GM19035 (cell line): ENCODE results near the gene ZNF500.

Experiments
- ATAC-seq: cut with Tn5 transposase; IDR thresholded peaks from one replicate; pipeline ENCODE4 v1.9.1; 2021; ENCODE audit not compliant: unreplicated experiment

ZNF500 gene

DNA sequence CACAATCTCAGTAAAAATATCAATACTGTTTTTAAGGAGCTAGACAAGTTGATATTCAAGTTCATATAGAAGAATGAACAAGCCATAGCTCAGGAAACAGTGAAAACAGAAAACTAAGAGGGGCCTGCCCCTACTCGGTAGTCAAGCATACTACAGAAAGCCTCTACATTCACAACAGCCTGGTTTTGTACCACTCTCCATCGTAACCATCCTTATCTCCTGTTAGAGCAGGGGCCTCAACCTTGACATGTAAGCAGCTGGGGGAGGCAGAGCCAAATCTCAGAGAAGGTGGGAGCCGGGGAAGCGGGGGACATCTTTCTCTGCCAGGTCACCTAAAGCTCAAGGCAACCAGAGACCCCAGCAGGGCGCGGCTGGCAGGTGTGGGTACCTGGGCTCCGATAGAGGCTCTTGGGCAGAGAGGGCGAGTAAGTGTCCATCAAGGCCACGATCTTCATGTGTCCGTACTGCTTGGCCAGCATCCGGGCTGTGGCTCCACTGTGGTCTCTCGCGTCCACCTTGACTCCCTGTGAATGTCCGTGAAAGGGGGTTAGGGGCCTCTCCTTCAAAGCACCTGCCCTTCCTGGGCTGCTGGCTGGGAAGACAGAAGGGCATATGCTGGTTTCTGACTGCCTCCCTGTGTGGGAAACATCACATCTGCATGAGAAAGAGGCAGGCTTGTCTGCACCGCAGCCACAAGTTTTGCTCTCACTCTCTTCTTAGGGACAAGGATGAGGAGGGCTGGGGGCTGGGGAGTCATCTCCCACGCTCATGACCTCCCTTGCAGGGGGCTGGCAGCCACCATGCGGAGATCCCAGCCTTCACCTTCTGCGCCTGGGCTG, 53.1 kb downstream of the ZNF500 start:
- no peak for ATAC-seq

DNA sequence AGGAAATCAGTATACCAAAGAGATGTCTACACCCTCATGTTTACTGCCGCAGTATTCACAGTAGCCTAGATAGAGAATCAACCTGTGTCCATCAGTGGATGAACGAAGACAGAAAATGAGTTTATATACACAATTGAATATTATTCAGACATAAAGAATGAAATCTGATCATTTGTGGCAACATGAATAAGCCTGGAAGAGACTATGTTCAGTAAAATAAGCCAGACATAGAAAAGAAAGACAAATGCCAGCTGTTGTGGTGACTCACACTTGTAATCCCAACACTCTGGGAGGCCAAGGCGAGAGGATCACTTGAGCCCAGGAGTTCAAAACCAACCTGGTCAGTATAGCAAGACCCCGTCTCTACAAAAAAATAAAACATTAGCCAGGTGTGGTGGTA, 57.5 kb downstream of the ZNF500 start:
- no peak for ATAC-seq

DNA sequence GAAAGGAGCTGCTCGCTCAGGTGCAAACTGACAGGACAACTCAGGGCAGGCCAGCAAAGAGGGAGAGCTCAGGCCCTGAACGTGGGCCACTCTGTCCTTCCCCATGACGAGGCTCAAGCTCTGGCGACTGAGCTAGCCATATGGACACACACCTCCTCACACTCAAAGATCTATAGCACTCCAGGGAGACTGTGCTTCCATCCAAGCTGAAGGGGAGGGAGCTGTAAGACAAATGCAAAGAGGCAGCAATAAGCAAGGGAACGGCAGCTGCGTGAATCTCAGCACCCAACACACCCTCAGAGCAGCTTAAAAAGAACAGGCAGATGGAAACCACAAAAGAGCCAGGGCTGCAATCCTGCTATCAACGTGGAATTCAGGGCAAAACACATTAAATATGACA, 60.1 kb downstream of the ZNF500 start:
- ATAC-seq: no peak

DNA sequence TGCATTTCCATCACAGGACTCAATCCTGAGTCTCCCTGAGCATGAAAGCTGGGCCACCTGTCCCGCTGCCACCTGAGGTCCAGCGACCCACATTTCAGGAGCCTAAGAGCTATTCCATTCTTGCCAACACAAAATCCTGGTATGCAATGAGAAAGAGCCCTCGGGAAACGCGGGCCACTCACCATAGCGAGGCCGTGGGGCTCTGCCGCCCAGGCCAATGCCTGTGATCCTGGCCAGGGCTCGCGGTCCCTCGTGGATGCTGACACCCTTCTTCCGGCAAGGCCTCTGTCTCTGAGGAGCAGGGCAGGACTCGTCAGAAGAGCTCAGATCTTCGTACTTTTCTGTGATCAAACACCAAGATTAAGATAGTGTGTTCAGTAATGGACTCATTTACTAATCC, 62.0 kb downstream of the ZNF500 start:
- no peak for ATAC-seq

DNA sequence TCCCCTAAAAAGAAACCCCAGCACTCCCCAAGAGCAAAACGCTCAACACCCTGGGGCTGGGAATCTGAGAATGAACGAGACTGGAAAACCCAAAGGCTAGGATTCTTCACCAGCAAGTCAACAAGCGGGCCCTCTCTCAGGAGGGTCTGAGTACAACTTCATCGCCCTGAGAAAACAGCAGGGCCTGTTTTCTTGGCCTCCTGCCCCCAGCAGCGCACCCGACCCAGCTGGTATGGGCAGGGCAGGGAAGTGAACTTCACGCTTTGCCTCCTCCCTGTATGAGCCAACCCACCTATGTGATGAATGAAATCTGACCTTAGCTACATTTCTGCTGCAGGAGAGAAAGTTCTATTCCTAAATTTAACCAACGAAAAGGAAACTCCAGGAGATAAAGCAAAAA, 62.5 kb downstream of the ZNF500 start:
- no peak for ATAC-seq

DNA sequence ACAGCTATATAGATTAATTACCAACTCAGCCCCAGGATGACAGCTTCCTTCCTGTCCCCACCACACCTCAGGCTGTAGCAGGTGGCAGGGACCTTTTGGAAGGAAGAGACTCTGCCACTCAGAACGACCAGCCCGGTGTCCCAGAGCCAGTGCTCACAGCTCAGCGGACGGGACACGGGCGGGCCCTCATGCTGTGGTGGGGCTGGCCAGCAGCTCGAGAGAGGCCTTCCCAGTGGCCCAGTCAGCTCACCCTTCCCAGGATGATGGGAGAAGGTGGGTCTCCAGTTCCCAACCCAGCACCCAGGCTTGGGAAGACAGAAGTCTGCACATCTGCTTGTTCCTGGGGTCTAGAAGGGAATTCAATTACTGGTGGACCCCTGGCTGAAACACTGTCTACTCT, 63.1 kb downstream of the ZNF500 start:
- ATAC-seq: no peak

DNA sequence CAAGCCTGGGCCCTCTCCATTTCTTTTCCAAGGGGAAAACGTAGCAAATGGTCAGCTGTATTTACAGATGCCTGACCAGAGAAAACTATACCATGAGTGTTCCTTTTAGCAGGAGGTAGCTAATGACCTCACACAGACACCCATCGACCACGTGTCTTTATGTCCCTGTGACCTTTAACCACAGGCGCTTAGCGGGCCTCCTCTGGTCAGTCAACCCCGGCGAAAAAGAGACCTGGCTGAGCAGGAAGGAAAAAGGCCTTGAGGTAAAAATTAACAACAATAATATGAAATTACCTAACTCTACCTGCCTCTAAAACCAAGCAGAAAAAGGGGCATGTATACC, 64.5 kb downstream of the ZNF500 start:
- ATAC-seq: no peak

DNA sequence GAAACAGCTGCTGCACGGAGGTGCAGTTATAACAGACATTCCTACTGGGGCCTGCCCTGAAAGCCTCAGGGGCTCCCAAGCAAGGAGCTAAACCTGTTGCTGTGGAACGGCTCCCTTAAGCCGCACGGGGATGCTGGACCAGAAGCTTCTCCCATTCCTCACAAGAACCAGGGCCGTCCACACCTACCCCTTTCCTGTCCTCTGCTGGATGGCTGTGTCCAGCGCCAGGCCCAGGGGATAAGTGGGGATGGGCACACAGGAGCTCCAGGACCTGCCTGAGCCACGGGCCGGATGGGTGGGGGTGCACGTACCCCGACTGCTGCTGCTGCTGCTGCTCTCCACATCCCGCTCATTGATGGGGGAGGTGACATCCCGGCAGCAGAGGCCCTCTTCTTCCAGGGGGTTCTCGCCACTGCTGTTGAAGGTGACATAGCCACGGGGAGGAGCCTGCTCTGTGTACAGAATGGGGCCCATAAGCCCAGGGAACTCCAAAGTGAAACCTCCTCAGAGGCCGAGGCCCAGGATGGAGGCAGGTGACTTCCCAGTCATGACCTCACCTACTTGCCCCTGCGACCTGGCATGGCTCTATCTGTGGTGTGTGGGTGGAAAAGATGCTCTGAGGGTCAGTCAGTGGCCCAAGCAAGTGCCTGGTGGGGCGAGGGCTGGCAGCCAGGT, 65.0 kb downstream of the ZNF500 start:
- ATAC-seq: no peak

DNA sequence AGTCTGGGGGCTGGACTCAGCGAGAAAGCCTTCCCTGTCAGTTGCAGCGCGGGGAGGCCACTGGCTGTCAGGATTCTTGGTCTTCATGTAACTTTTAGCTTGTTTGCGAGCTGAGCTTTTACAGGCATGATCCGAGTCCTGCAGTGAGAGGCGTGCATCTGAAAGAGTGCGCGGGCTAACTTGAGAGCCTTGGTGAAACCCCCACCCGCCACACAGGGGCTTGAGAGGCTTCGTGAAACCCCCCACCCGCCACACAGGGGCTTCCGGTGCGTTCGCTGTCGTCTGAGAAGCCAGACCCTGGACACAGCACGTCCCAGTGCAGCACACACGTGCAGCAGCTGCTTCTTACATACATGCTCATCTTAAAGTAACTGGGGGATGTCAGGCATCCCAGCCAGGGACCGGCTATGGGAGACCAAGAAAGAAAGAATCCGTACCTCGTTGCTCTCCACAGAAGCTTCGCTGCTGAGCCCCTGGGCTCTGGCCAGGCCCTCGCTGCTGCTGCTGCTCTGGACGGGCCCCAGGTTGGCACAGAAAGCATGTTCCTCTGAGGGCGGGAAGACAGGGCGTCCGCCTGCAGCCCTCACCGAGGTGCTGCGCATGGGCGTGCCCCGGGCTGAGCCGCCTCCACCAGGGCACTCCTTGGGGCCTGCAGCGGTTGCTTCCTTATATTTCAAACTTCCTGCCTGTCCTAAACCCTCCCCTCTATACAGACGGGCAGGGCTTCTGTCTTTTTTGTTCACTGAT, 65.8 kb downstream of the ZNF500 start:
- no peak for ATAC-seq

DNA sequence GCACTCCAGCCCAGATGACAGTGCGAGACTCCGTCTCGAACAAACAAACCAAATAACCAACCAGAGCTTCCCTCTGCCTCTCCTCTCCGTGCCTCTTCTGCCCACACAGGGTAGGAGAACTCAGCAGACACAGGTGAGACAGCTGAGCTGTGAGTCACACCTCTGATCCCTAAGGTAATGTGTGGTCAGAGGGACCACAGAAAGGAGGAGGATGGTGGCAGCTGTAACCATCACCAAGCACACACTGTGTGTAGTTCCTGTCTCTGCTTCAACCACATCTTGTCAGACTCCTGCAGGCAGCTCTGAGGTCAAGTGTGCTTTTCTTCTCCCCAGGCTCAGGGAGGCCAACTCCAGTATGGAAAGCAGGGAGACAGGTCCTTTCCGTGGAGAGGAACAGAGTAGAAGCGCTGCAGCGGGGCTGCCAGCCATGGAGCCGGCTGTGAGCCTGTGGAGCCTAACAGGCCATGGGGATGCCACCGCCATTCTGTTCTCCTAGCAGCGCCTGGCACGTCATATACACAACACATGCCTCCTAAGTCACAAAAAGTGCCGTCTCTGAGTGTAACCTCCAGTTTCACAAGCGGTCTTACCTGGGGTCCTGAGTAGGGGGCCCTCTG, 66.5 kb downstream of the ZNF500 start:
- ATAC-seq: no peak

DNA sequence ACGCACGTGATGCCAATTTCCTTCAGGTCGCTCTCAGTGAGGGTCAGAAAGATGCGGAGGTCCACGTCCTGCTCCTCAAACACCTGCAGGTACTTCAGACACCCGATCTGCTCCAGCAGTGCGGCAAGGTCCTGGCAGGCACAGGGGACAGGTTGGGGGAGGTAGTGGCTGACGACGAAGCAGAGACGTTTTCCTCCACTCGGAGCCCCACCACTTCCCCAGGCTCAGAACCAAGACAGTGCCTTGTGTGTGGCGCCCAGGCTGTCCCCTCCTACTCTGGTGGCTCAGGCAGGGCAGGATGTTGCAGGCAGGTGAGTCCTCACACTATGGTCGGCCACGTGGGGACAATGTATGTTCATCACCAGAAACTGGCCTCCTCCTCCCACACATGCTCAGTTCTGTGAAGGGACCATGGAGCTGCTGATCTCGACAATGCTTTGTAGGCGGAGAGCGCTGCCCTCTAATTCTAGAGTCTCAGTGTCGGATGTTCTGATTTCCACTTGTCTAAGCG, 67.9 kb downstream of the ZNF500 start:
- no peak for ATAC-seq

DNA sequence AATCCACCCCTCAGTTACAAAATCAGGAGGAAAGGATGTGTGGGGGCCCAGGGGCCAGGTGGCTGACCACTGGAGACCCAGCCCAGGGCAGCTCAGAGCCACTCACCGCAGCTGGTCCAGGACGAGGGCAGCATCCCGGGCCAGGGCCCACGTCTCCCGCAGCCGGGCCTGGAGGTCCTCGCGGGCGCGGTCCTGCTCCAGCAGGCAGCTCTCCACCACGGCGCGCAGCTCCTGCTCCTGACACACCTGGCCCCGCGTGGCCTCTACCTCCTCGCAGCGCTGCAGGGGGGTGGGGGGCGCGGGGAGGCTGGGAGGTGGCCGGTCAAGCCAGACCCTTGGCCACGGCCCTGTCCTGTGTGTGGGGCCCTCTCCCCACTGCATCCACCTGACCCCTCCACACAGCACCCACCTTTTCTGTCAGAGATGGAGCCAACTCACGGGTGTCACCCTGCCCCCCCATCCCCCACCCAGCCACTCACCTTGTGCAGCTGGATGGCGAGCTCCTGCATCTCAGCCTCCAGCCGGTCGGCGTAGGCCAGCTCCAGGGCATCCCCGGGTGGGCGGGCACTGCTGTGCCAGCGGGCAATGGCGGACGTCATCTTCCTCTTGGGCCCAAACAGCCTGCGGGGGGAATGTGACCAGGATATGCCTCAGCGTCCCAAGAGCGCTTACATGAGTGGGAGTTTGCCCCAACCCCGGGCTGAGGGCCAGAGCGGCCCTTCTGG, 68.5 kb downstream of the ZNF500 start:
- no peak for ATAC-seq
